ENCODE results near the gene GPRC5B. TPM values are rescaled to one million over a fixed set of nuclear protein-coding genes. Genes with fewer than 3 reads are reported as not detected.

Gene GPRC5B
- total RNA-seq, 1 donor from 2014 or later: 59.3 TPM

DNA sequence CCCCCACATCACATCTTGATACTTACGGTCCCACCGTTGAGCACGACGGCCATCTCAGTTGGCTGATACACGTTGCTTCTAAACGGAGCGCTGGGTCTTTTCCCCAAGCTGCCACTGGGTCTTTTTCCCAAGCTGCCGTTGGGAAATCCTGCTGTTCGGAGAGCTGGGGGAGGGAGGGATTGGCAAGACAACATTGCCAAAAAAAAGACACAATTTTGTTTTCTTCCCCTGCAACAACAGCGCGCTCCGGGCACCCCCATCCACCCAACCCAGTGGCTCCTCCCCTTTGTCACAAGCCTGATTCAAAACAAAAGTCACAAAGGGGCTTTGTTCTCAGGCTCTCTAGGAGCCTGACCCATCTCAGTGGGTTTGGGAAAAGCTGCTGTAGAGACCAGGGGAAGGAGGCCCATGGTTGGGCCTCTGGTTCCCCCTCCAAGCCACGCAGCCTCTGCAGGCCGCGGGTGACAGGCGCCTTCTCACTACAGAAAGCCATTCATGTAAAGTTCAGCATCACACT lies 22.8 kb downstream of the GPRC5B start:
- Mint-ChIP-seq H3K4me1 (peaks cover 63% of the 10 kb centered on the region), H3K27me3 (ENCODE audit: low read depth) (no peaks in the 10 kb centered on the region), H3K4me3 (peak overlapping the region; percentile 84), H3K27ac (ENCODE audit: unreplicated experiment) (peak overlapping the region; percentile 98), H3K36me3 (ENCODE audit: low read depth) (peaks cover 13% of the 10 kb centered on the region), H3K9me3 (no peaks in the 10 kb centered on the region)
- TF ChIP-seq, protein P1, sequence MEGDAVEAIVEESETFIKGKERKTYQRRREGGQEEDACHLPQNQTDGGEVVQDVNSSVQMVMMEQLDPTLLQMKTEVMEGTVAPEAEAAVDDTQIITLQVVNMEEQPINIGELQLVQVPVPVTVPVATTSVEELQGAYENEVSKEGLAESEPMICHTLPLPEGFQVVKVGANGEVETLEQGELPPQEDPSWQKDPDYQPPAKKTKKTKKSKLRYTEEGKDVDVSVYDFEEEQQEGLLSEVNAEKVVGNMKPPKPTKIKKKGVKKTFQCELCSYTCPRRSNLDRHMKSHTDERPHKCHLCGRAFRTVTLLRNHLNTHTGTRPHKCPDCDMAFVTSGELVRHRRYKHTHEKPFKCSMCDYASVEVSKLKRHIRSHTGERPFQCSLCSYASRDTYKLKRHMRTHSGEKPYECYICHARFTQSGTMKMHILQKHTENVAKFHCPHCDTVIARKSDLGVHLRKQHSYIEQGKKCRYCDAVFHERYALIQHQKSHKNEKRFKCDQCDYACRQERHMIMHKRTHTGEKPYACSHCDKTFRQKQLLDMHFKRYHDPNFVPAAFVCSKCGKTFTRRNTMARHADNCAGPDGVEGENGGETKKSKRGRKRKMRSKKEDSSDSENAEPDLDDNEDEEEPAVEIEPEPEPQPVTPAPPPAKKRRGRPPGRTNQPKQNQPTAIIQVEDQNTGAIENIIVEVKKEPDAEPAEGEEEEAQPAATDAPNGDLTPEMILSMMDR (conservative IDR thresholded peaks at IDR 0.05): no peak
- DNase-seq (ENCODE audit: low read depth, low spot score): peak; percentile 52

DNA sequence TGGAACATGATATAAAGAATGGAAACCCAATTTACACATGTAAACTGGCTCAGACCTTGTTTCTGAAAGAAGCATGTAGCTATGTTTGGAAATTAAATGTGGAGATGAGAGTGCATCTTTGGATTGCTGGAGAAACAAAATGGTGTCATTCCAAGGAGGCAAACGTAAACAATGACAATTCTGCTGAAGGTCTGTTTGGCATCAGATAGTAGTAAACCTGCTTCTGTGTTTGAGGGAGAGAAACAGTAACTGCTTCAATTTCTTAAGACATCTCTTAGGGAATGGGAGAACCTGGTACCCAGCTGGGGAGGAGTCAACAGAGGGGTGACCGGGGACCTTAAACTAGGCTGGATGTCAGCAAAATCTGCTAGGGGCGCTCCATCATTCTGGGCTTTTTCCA lies 23.5 kb downstream of the GPRC5B start:
- H3K27ac Mint-ChIP-seq (ENCODE audit: unreplicated experiment): peak overlapping the region; percentile 98

DNA sequence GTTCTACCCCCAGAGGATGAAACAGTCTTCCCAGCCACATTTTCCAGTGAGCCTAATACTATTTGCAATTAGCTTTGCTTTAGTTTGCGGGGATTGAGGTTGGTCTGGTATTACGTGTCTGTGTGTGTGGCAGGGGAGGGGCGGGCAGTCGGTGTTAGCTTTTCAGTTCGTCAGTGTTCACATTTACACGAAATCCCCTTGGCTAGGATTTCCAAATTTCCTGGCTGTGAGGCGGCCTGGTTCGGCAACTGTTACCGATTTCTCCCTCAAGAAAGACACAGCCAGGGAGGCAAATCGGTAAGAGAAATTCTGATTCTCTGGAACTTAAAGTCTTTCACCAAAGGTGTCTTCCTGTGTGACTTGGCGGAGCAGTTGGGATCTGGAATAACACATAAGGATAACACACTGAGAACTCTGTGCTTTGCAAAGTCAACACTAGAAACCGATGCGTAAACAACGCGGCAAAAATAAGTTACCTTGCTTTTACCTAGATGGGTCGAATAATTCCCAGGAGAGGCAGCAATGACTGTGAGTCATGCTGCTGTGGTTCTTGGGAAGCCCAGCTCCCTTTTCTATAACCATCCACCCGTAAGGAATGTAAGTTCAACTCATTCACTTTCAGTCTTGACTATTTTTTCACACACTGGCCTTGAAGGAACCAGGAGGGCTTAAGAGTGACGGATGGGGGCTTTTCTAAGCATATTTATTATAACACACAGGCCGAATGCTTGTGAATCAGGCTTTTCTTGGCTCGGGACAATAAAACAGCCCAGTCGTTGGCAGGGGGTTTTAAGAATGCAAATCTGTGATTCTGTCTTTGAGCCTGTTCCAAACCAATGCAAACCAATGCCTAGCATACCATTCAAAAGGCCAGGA lies 24.2 kb downstream of the GPRC5B start:
- DNase-seq (ENCODE audit: low read depth, low spot score): no peak
- Mint-ChIP-seq H3K36me3 (ENCODE audit: low read depth) (peaks cover 19% of the 10 kb centered on the region), H3K4me3 (peak overlapping the region; percentile 84), H3K27me3 (ENCODE audit: low read depth) (no peaks in the 10 kb centered on the region), H3K4me1 (peaks cover 78% of the 10 kb centered on the region), H3K9me3 (no peaks in the 10 kb centered on the region), H3K27ac (ENCODE audit: unreplicated experiment) (peak overlapping the region; percentile 95)
- TF ChIP-seq, protein P1 (conservative IDR thresholded peaks at IDR 0.05): no peak

More for the DNA sequence above, 23.5 kb downstream of the GPRC5B start:
- TF ChIP-seq, protein P1 (conservative IDR thresholded peaks at IDR 0.05): no peak
- H3K36me3 Mint-ChIP-seq (ENCODE audit: low read depth): peaks cover 16% of the 10 kb centered on the region
- no peaks in the 10 kb centered on the region for H3K9me3 Mint-ChIP-seq
- peaks cover 71% of the 10 kb centered on the region for H3K4me1 Mint-ChIP-seq
- no peak for DNase-seq (ENCODE audit: low read depth, low spot score)
- H3K27me3 Mint-ChIP-seq (ENCODE audit: low read depth): no peaks in the 10 kb centered on the region
- H3K4me3 Mint-ChIP-seq: peak overlapping the region; percentile 84

DNA sequence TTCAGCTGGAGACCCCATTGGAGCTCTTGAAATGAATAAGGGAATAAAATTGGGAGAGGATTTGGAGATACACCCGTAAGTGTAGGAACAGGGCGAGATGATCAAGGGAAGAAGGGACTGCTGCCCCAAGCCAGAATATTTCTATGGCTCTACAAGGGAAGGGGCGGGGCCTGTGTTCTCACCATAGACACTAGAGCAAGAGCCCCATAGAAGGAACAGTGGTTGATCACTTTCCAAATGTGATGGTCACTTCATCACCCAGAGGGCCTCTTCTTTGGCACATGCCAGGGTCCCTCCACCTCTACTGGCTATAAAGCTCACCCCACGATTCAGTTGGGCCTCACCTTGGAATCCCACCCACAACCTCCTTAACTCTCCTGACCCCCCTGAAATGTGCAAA lies 25.0 kb downstream of the GPRC5B start:
- Mint-ChIP-seq H3K36me3 (ENCODE audit: low read depth) (peaks cover 19% of the 10 kb centered on the region), H3K4me1 (peaks cover 78% of the 10 kb centered on the region), H3K4me3 (peak overlapping the region; percentile 84), H3K9me3 (no peaks in the 10 kb centered on the region), H3K27me3 (ENCODE audit: low read depth) (no peaks in the 10 kb centered on the region), H3K27ac (ENCODE audit: unreplicated experiment) (peak overlapping the region; percentile 95)
- no peak for DNase-seq (ENCODE audit: low read depth, low spot score)
- TF ChIP-seq, protein P1 (conservative IDR thresholded peaks at IDR 0.05): no peak

DNA sequence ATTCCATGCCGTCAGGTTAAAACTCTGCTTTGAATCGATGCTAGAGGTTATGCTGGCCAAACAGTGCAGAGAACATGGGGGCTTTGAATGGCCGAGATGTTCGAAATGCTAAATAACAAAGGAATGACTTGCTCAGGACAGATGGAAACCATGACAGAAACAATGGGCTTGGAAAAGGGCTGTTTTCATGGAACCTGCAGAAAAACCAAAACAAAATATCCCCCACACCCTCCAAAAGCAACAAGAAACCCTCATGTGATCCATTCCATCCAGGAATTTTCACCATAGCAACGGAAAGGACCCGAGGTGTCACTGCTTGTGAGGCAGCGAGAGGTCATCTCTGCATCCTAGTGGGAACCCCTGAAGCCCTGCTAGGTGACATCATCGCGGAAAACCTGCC lies 25.5 kb downstream of the GPRC5B start:
- Mint-ChIP-seq H3K27me3 (ENCODE audit: low read depth) (no peaks in the 10 kb centered on the region), H3K9me3 (no peaks in the 10 kb centered on the region), H3K27ac (ENCODE audit: unreplicated experiment) (no peak overlapping the region), H3K4me1 (peaks cover 78% of the 10 kb centered on the region), H3K36me3 (ENCODE audit: low read depth) (peaks cover 19% of the 10 kb centered on the region), H3K4me3 (peak overlapping the region; percentile 84)
- TF ChIP-seq, protein P1 (conservative IDR thresholded peaks at IDR 0.05): no peak
- no peak for DNase-seq (ENCODE audit: low read depth, low spot score)
